ENCODE data around the gene MACROD1. TPM values are rescaled to one million over a fixed set of nuclear protein-coding genes. Genes with fewer than 3 reads are reported as not detected.

MACROD1 gene
- total and polyA plus RNA-seq, 2 donors (not counting 1 experiment from before 2014, with no cell fraction given) = 2.7 to 8.6 TPM

- H3K36me3 ChIP-seq (replicated peaks in 1 of 2; ENCODE audit: control extremely low read depth in 1 of 2, control insufficient read depth in 1 of 2, extremely low read depth in 1 of 2, insufficient read depth in 2 of 2, low read length in 1 of 2) = no peaks in the 10 kb centered on the region
- ChIA-PET CTCF (no interaction called here), POLR2A (no interaction called here)
- no peak overlapping the region for H3K9ac ChIP-seq (ENCODE audit: low read length)
- DNase-seq = no peak
- intact Hi-C loops (cut with micrococcal nuclease) = no loop called here
- Mint-ChIP-seq H3K4me3 (no peak overlapping the region), H3K27ac (no peak overlapping the region), H3K9me3 (ENCODE audit: insufficient read depth) (no peaks in the 10 kb centered on the region), H3K27me3 (peaks cover 30% of the 10 kb centered on the region), H3K4me1 (peaks cover 12% of the 10 kb centered on the region)
- H3K4me3 ChIP-seq (ENCODE audit: control extremely low read depth in 1 of 5, extremely low read depth in 1 of 5, insufficient read depth in 1 of 5, low read depth in 2 of 5, low read length in 4 of 5) = no peak overlapping the region
- H3K4me2 ChIP-seq (replicated peaks; ENCODE audit: low read depth, low read length, poor library complexity, severe bottlenecking) = no peak overlapping the region
- no peaks in the 10 kb centered on the region for H4K20me1 ChIP-seq (ENCODE audit: control insufficient read depth, insufficient read depth, low read length, poor library complexity, severe bottlenecking)
- peaks cover 0 to 23% (median 0%) of the 10 kb centered on the region in 3 donors for H3K9me3 ChIP-seq (ENCODE audit: control extremely low read depth in 1 of 3, control insufficient read depth in 2 of 3, insufficient read depth in 1 of 3, low read length in 2 of 3)
- no peak overlapping the region for H2AFZ ChIP-seq (ENCODE audit: insufficient read depth, low read depth, low read length, poor library complexity, severe bottlenecking)
- 92% methylated on average over 3 of the region's 4 CpGs for WGBS (ENCODE audit: insufficient coverage)
- peaks cover 20 to 21% of the 10 kb centered on the region in 2 donors for H3K4me1 ChIP-seq (ENCODE audit: control insufficient read depth in 2 of 2, insufficient read depth in 2 of 2, low read length in 2 of 2)
- H3K27me3 ChIP-seq (replicated peaks in 1 of 4; ENCODE audit: control extremely low read depth in 1 of 4, control insufficient read depth in 3 of 4, insufficient read depth in 4 of 4, low read length in 3 of 4) = peaks cover 0 to 40% (median 18%) of the 10 kb centered on the region in 4 experiments
- TF ChIP-seq EZH2 (IDR thresholded peaks at IDR 0.05; ENCODE audit: borderline replicate concordance, insufficient read depth, low read depth, low read length, poor library complexity, severe bottlenecking) = no peak
- TF ChIP-seq CTCF (IDR thresholded peaks at IDR 0.05) = no peak
- ATAC-seq (ENCODE audit: low read depth) = no peak
- H3K27ac ChIP-seq (ENCODE audit: low read length in 2 of 2) = no peak overlapping the region
- no peaks in the 10 kb centered on the region for H3K79me2 ChIP-seq (ENCODE audit: control insufficient read depth, insufficient read depth, low read length)
Measured at GRCh38 chr11:64005691-64006090, 160.2 kb downstream of the MACROD1 start.

- ATAC-seq (ENCODE audit: low read depth) = no peak
- Mint-ChIP-seq H3K27me3 (peaks cover 30% of the 10 kb centered on the region), H3K27ac (no peak overlapping the region), H3K4me3 (no peak overlapping the region), H3K9me3 (ENCODE audit: insufficient read depth) (no peaks in the 10 kb centered on the region), H3K4me1 (peaks cover 12% of the 10 kb centered on the region)
- peaks cover 4% of the 10 kb centered on the region for H4K20me1 ChIP-seq (ENCODE audit: control insufficient read depth, insufficient read depth, low read length, poor library complexity, severe bottlenecking)
- ChIA-PET CTCF (no interaction called here), POLR2A (no interaction called here)
- WGBS (ENCODE audit: insufficient coverage) = 100% methylated on average over 1 of the region's 4 CpGs
- no peak for DNase-seq
- no peaks in the 10 kb centered on the region for H3K36me3 ChIP-seq (replicated peaks in 1 of 2; ENCODE audit: control extremely low read depth in 1 of 2, control insufficient read depth in 1 of 2, extremely low read depth in 1 of 2, insufficient read depth in 2 of 2, low read length in 1 of 2)
- H3K27ac ChIP-seq (ENCODE audit: low read length in 2 of 2) = no peak overlapping the region
- no peaks in the 10 kb centered on the region for H3K79me2 ChIP-seq (ENCODE audit: control insufficient read depth, insufficient read depth, low read length)
- H2AFZ ChIP-seq (ENCODE audit: insufficient read depth, low read depth, low read length, poor library complexity, severe bottlenecking) = no peak overlapping the region
- TF ChIP-seq CTCF (IDR thresholded peaks at IDR 0.05) (no peak), EZH2 (IDR thresholded peaks at IDR 0.05; ENCODE audit: borderline replicate concordance, insufficient read depth, low read depth, low read length, poor library complexity, severe bottlenecking) (no peak)
- no peak overlapping the region for H3K9ac ChIP-seq (ENCODE audit: low read length)
- no peak overlapping the region for H3K4me3 ChIP-seq (ENCODE audit: control extremely low read depth in 1 of 5, extremely low read depth in 1 of 5, insufficient read depth in 1 of 5, low read depth in 2 of 5, low read length in 4 of 5)
- intact Hi-C loops (cut with micrococcal nuclease) = no loop called here
- H3K4me2 ChIP-seq (replicated peaks; ENCODE audit: low read depth, low read length, poor library complexity, severe bottlenecking) = no peak overlapping the region
- H3K27me3 ChIP-seq (replicated peaks in 1 of 4; ENCODE audit: control extremely low read depth in 1 of 4, control insufficient read depth in 3 of 4, insufficient read depth in 4 of 4, low read length in 3 of 4) = peaks cover 0 to 45% (median 18%) of the 10 kb centered on the region in 4 experiments
- H3K9me3 ChIP-seq (ENCODE audit: control extremely low read depth in 1 of 3, control insufficient read depth in 2 of 3, insufficient read depth in 1 of 3, low read length in 2 of 3) = peaks cover 0 to 12% (median 0%) of the 10 kb centered on the region in 3 donors
- peaks cover 28 to 29% of the 10 kb centered on the region in 2 donors for H3K4me1 ChIP-seq (ENCODE audit: control insufficient read depth in 2 of 2, insufficient read depth in 2 of 2, low read length in 2 of 2)
Measured at GRCh38 chr11:64004590-64004984, 161.3 kb downstream of the MACROD1 start.

Measured in B cell (primary cell).